Measurements from ENCODE around the gene PAPOLB. TPM values are rescaled to one million over a fixed set of nuclear protein-coding genes. Genes with fewer than 3 reads are reported as not detected.

The PAPOLB gene
- total RNA-seq: 0.13 and 0.14 TPM in 2 replicates

DNA sequence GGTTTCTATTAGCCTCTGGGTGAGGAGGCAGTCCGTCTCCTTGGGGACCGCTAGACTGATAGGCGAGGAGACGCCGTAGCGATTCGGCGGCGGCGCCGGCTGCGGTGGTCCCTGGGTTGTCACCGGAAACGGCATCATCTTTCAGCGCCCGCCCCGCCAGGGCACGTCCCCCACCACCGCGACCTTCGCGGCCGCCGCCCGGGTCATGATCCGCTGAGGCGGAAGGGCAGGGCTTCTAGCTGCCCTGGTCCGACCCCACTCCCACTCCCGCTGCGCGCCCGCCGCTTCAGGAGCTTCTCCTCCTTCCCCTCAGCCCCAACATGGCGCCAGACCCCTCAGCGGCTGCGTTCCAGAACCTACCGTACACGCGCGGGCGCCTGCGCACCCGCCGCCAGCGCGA is at the start of gene PAPOLB:
TSS of gene PAPOLB (minus strand) at position 358 of the 400 bp plus-strand sequence. CDS start at position 138, 220 bp downstream.
- Histone ChIP-seq H3K4me3 (ENCODE audit: low read depth, low read length) (peak within 1 kb of the TSS; percentile 38), H3K36me3 (ENCODE audit: control insufficient read depth, insufficient read depth, low read length) (no peaks in the 10 kb centered on the region), H3K27me3 (ENCODE audit: control insufficient read depth, insufficient read depth, low read length) (peaks cover 9% of the 10 kb centered on the region)
- no peak for DNase-seq (ENCODE audit: low read depth)
- TF ChIP-seq, protein P1, sequence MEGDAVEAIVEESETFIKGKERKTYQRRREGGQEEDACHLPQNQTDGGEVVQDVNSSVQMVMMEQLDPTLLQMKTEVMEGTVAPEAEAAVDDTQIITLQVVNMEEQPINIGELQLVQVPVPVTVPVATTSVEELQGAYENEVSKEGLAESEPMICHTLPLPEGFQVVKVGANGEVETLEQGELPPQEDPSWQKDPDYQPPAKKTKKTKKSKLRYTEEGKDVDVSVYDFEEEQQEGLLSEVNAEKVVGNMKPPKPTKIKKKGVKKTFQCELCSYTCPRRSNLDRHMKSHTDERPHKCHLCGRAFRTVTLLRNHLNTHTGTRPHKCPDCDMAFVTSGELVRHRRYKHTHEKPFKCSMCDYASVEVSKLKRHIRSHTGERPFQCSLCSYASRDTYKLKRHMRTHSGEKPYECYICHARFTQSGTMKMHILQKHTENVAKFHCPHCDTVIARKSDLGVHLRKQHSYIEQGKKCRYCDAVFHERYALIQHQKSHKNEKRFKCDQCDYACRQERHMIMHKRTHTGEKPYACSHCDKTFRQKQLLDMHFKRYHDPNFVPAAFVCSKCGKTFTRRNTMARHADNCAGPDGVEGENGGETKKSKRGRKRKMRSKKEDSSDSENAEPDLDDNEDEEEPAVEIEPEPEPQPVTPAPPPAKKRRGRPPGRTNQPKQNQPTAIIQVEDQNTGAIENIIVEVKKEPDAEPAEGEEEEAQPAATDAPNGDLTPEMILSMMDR (IDR thresholded peaks at IDR 0.05; ENCODE audit: insufficient read depth, low read length, poor library complexity, severe bottlenecking): no peak

DNA sequence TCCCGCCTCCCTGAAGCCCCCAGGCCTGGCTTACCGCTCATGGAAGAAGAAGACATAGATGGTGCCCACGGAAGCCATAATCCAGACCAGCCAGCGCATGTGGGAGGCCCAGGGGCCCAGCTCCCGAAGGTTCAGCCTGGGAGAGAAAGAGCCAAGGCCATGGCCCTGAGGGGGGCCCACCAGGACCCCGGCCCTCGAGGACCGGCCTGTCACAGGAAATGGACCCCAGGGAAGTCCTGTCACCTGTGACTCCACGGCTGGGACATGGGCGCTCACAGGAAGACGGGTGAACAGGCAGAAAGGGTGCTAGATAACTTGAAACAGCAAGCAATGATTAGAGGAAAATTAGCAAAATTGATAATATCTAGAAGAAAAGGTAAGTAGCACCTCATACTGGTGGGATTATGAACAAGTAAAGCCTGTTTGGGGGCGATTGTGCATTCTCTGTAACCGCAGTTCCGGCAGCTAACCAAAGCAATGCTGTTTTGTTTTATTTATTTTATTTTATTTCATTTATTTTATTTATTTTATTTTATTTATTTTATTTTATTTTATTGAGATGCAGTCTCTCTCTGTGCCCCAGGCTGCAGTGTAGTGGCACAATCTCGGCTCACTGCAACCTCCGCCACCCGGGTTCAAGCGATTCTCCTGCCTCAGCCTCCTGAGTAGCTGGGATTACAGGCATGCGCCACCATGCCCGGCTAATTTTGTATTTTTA is 49.4 kb upstream of the PAPOLB start:
- TF ChIP-seq, protein P1 (IDR thresholded peaks at IDR 0.05; ENCODE audit: insufficient read depth, low read length, poor library complexity, severe bottlenecking): no peak
- DNase-seq (ENCODE audit: low read depth): no peak
- Histone ChIP-seq H3K36me3 (ENCODE audit: control insufficient read depth, insufficient read depth, low read length) (no peaks in the 10 kb centered on the region), H3K27me3 (ENCODE audit: control insufficient read depth, insufficient read depth, low read length) (no peaks in the 10 kb centered on the region), H3K4me3 (ENCODE audit: low read depth, low read length) (no peak overlapping the region)

DNA sequence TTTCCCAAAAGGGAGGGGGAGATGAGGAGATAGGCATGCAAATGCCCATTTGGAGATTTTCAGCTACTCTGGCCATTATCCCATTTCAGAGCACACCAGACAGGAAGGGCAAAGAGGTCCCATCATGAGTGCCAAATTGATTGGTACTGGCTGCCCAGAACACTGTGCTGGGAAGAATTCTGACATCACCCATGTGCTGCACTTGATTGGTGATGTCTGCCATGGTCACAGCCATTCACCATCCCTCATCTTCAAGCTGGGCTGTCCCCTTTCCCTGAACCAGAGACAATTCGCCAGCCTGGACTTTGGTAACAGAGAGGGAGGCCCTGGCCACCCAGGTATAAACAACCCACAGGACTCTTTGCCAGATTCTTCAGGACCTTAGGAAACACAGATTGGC is 44.9 kb upstream of the PAPOLB start:
- no peak overlapping the region for H3K4me3 ChIP-seq (ENCODE audit: low read depth, low read length)
- no peak for DNase-seq (ENCODE audit: low read depth)
- no peaks in the 10 kb centered on the region for H3K36me3 ChIP-seq (ENCODE audit: control insufficient read depth, insufficient read depth, low read length)
- H3K27me3 ChIP-seq (ENCODE audit: control insufficient read depth, insufficient read depth, low read length): peaks cover 5% of the 10 kb centered on the region
- TF ChIP-seq, protein P1 (IDR thresholded peaks at IDR 0.05; ENCODE audit: insufficient read depth, low read length, poor library complexity, severe bottlenecking): no peak

DNA sequence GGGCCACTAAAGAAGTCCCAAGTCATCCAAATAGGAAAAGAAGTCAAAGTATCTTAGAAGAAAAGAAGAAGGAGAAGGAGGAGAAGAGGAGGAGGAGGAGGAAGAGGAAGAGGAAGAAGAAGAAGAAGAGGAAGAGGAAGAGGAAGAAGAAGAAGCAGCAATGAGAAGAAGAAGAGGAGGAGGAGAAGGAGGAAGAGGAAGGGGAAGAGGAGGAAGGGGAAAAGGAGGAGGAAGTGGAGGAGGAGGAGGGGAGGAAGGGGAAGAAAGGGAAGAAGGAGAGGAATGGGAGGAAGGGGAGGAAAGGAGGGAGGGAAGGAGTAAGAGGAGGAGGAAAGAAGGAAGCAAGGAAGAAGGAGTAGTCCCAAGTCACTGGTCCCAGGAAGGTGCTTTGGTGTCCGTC is 43.3 kb upstream of the PAPOLB start:
- Histone ChIP-seq H3K36me3 (ENCODE audit: control insufficient read depth, insufficient read depth, low read length) (no peaks in the 10 kb centered on the region), H3K27me3 (ENCODE audit: control insufficient read depth, insufficient read depth, low read length) (peaks cover 5% of the 10 kb centered on the region), H3K4me3 (ENCODE audit: low read depth, low read length) (no peak overlapping the region)
- DNase-seq (ENCODE audit: low read depth): no peak
- TF ChIP-seq, protein P1 (IDR thresholded peaks at IDR 0.05; ENCODE audit: insufficient read depth, low read length, poor library complexity, severe bottlenecking): no peak

DNA sequence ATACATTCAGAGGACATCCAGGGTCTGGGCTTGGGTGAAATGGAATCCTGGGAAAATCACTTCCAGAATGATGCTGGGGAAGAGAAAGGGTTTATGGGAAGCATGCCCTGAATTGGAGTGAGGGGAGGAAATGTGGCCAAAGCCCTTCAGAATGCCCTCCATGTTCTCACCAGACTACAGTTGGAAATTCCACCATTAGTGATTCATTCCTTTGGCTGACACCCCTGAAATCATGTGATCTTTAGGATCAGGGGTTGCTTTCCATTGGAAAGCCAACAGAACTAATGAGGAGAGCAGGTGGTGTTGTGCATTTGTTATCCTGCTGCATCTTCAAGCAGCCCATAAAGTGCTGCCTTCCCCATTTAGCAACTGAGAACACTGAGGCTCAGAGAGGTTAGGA is 42.5 kb upstream of the PAPOLB start:
- no peak for DNase-seq (ENCODE audit: low read depth)
- Histone ChIP-seq H3K4me3 (ENCODE audit: low read depth, low read length) (no peak overlapping the region), H3K36me3 (ENCODE audit: control insufficient read depth, insufficient read depth, low read length) (no peaks in the 10 kb centered on the region), H3K27me3 (ENCODE audit: control insufficient read depth, insufficient read depth, low read length) (peaks cover 5% of the 10 kb centered on the region)
- TF ChIP-seq, protein P1 (IDR thresholded peaks at IDR 0.05; ENCODE audit: insufficient read depth, low read length, poor library complexity, severe bottlenecking): no peak

DNA sequence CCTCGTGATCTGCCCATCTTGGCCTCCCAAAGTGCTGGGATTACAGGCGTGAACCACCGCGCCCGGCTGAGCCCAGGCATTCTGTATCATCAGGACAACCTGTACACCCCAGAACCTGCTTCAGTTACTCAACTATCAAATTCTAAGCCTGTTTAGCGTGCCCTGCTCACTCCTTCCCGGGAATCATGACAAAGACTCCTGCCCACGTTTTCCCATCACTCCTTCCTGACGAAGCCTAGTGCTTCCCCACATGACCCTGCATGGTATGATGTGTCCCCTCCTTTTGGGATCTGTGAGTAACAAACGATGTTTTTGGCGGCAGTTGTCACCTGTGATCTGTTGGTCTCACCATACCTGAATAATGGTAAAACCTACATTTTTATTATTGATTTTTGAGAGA is 33.9 kb upstream of the PAPOLB start:
- TF ChIP-seq, protein P1 (IDR thresholded peaks at IDR 0.05; ENCODE audit: insufficient read depth, low read length, poor library complexity, severe bottlenecking): no peak
- Histone ChIP-seq H3K36me3 (ENCODE audit: control insufficient read depth, insufficient read depth, low read length) (no peaks in the 10 kb centered on the region), H3K4me3 (ENCODE audit: low read depth, low read length) (no peak overlapping the region), H3K27me3 (ENCODE audit: control insufficient read depth, insufficient read depth, low read length) (no peaks in the 10 kb centered on the region)
- DNase-seq (ENCODE audit: low read depth): no peak
